Keratinocyte (primary cell): ENCODE results near the gene FGF21. TPM values are rescaled to one million over a fixed set of nuclear protein-coding genes. Genes with fewer than 3 reads are reported as not detected.
"Not testable (repeated sequence)": the region's sequence is repeated elsewhere in the genome, so short reads cannot be mapped to it uniquely, and the experiment has no call there.

Experiments used
- DNase-seq: peaks from one replicate; pipeline ENCODE4 v3.0.0-alpha.2; 2011; ENCODE audit warnings: low read depth, missing footprints, low spot score
- FAIRE-seq: peaks from 2 replicates; lab custom pipeline; 2011; peaks lifted over from hg19 to GRCh38; lab: Jason Lieb, UNC
- H2AFZ ChIP-seq: 2 replicates; pipeline ENCODE4 v1.6.0; 2012; ENCODE audit warnings: low read length, control low read depth, inconsistent platforms; ENCODE audit not compliant: control insufficient read depth
- H3K27ac ChIP-seq: 2 replicates; pipeline ENCODE4 v1.5.1; 2011; ENCODE audit warnings: low read length; ENCODE audit not compliant: control insufficient read depth, insufficient read depth
- H3K27me3 ChIP-seq: 3 replicates; pipeline ENCODE4 v1.6.0; 2011; ENCODE audit warnings: low read length; ENCODE audit not compliant: control insufficient read depth, insufficient read depth; ENCODE audit errors: extremely low read depth
- H3K36me3 ChIP-seq, 2 experiments: 2 replicates in 1 of 2; 3 replicates in 1 of 2; pipeline ENCODE4 v1.5.1; 2011; ENCODE audit warnings: low read length in 2 of 2, mild to moderate bottlenecking in 1 of 2; ENCODE audit not compliant: control insufficient read depth in 2 of 2, insufficient read depth in 2 of 2; ENCODE audit errors: extremely low read depth in 1 of 2
- H3K4me1 ChIP-seq: 3 replicates; pipeline ENCODE4 v1.5.1; 2011; ENCODE audit warnings: low read length; ENCODE audit not compliant: control insufficient read depth, insufficient read depth; ENCODE audit errors: extremely low read depth
- H3K4me2 ChIP-seq: 3 replicates; pipeline ENCODE4 v1.6.0; 2011; ENCODE audit warnings: low read depth, low read length; ENCODE audit not compliant: control insufficient read depth, insufficient read depth; ENCODE audit errors: extremely low read depth
- H3K4me3 ChIP-seq, 3 experiments: fragments of 200-600 bp in 1 of 3; sonication (generic) in 1 of 3; 2 replicates in 2 of 3; 3 replicates in 1 of 3; pipeline ENCODE4 v1.5.1; 2011 to 2016; ENCODE audit warnings: low read length in 3 of 3, mild to moderate bottlenecking in 3 of 3, control low read depth in 2 of 3, inconsistent platforms in 1 of 3, low read depth in 1 of 3, mixed read lengths in 1 of 3, mixed run types in 1 of 3, moderate library complexity in 1 of 3; ENCODE audit not compliant: control insufficient read depth in 2 of 3, insufficient read depth in 2 of 3; ENCODE audit errors: extremely low read depth in 1 of 3
- H3K79me2 ChIP-seq: 2 replicates; pipeline ENCODE4 v1.6.0; 2012; ENCODE audit warnings: low read length; ENCODE audit not compliant: control insufficient read depth, insufficient read depth
- H3K9ac ChIP-seq: 3 replicates; pipeline ENCODE4 v1.6.0; 2011; ENCODE audit warnings: low read length; ENCODE audit not compliant: control insufficient read depth, insufficient read depth; ENCODE audit errors: extremely low read depth
- H3K9me1 ChIP-seq: 3 replicates; pipeline ENCODE4 v1.6.0; 2011; ENCODE audit warnings: low read length; ENCODE audit not compliant: control insufficient read depth, insufficient read depth; ENCODE audit errors: extremely low read depth
- H3K9me3 ChIP-seq: 2 replicates; pipeline ENCODE4 v1.5.1; 2012; ENCODE audit warnings: low read depth, low read length; ENCODE audit not compliant: control insufficient read depth
- H4K20me1 ChIP-seq: 3 replicates; pipeline ENCODE4 v1.6.0; 2011; ENCODE audit warnings: low read length; ENCODE audit not compliant: control insufficient read depth, insufficient read depth; ENCODE audit errors: extremely low read depth
- EZH2 ChIP-seq: IDR thresholded peaks from one replicate; pipeline ENCODE4 v1.6.1; 2012; ENCODE audit warnings: inconsistent platforms, mild to moderate bottlenecking, low read length, moderate library complexity
- dilution Hi-C: fragments of 300-500 bp; cut with MboI; formaldehyde crosslinking; loops from one replicate; pipeline ENCODE4 v1.7.0; 2020; ENCODE audit warnings: low sequenced_read_pairs; ENCODE audit not compliant: extremely low pct_ligation_motif_present
- polyA plus RNA-seq, 5 experiments: library from polyadenylated mRNA; depleted of rRNA in 3 of 5; stranded (reverse) in 3 of 5; stranded (forward) in 1 of 5; unstranded in 1 of 5; fragments of >200 nt; gene quantifications; 1 replicate in 1 of 5; 2 replicates in 3 of 5; 3 replicates in 1 of 5; pipeline versions ENCODE4 v1.2.1 to v1.2.3, GENCODE V29; 2011 to 2012; ENCODE audit warnings: missing spikeins in 2 of 5, low read depth in 1 of 5, low replicate concordance in 1 of 5
- TF ChIP-seq, protein P1 (sequence below), 3 experiments: IDR thresholded peaks in 1 of 3; conservative IDR thresholded peaks in 1 of 3; optimal IDR thresholded peaks in 1 of 3; 2 replicates in 2 of 3; 3 replicates in 1 of 3; pipeline versions ENCODE3 to v1.5.1; 2011; ENCODE audit warnings: low read length in 3 of 3, mild to moderate bottlenecking in 3 of 3, moderate library complexity in 2 of 3, control low read depth in 1 of 3, inconsistent platforms in 1 of 3; ENCODE audit not compliant: insufficient read depth in 2 of 3; ENCODE audit errors: extremely low read depth in 1 of 3

Gene FGF21
- polyA plus RNA-seq, 1 donor (not counting 4 experiments of a cell fraction or from before 2014, with no cell fraction given), result not detected

DNA sequence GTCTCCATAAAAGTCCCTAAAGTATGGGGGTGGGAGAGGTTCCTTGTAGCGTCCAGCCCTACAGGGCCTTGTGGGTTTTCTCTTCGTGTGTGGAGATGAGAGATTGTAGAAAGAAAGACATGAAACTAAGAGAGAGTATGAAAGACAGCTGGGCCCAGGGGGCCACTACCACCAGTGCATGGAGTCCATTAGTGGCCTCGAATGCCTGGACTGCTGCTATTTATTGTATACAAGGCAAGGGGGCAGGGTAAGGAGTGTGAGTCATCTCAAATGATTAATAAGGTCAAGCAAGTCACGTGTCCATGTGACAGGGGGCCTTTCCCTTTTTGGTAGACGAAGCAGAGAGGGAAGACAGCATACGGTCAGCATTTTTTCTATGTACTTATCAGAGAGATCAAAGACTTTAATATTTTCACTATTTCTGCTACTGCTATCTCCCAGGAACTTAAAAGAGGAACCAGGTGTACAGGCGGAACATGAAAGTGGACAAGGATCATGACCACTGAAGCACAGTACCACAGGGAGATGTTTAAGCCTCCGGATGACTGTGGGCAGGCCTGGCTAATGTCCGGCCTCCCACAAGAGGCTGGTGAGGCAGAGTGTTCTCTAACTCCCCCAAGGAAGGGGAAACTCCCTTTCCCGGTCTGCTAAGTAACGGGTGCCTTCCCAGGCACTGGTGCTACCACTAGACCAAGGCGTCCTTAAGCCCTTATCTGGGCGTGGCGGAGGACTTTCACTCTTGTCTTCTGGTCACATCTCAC is 25.5 kb downstream of the FGF21 start:
- Histone ChIP-seq H3K79me2 (no peaks in the 10 kb centered on the region), H3K36me3 (no peaks in the 10 kb centered on the region), H3K9me1 (no peaks in the 10 kb centered on the region), H3K27ac (no peak overlapping the region), H3K4me2 (no peak overlapping the region), H3K4me1 (no peaks in the 10 kb centered on the region), H3K9me3 (no peaks in the 10 kb centered on the region), H3K9ac (no peak overlapping the region), H3K4me3 (no peak overlapping the region), H2AFZ (no peak overlapping the region), H4K20me1 (no peaks in the 10 kb centered on the region), H3K27me3 (no peaks in the 10 kb centered on the region)
- DNase-seq, result no peak
- dilution Hi-C loops, result no loop called here
- TF ChIP-seq, protein P1, sequence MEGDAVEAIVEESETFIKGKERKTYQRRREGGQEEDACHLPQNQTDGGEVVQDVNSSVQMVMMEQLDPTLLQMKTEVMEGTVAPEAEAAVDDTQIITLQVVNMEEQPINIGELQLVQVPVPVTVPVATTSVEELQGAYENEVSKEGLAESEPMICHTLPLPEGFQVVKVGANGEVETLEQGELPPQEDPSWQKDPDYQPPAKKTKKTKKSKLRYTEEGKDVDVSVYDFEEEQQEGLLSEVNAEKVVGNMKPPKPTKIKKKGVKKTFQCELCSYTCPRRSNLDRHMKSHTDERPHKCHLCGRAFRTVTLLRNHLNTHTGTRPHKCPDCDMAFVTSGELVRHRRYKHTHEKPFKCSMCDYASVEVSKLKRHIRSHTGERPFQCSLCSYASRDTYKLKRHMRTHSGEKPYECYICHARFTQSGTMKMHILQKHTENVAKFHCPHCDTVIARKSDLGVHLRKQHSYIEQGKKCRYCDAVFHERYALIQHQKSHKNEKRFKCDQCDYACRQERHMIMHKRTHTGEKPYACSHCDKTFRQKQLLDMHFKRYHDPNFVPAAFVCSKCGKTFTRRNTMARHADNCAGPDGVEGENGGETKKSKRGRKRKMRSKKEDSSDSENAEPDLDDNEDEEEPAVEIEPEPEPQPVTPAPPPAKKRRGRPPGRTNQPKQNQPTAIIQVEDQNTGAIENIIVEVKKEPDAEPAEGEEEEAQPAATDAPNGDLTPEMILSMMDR (optimal IDR thresholded peaks at IDR 0.05 in 1 of 3, IDR thresholded peaks at IDR 0.05 in 1 of 3, conservative IDR thresholded peaks at IDR 0.05 in 1 of 3; ENCODE audit: extremely low read depth in 1 of 3, insufficient read depth in 2 of 3, low read length in 3 of 3), result no peak
- TF ChIP-seq EZH2, result no peak
- no peak for FAIRE-seq

- H3K9ac ChIP-seq, result no peak overlapping the region
- DNase-seq, result no peak
These were observed 29.2 kb downstream of the FGF21 start for GRCh38 chr19:48784527-48784926.

GRCh38 chr19:48786422-48786821 is 31.1 kb downstream of the FGF21 start:
- H3K27me3 ChIP-seq, H3K4me3 ChIP-seq, H3K36me3 ChIP-seq, DNase-seq, H3K4me1 ChIP-seq, H4K20me1 ChIP-seq, H3K4me2 ChIP-seq, FAIRE-seq, H3K9me1 ChIP-seq, H3K79me2 ChIP-seq, H3K9me3 ChIP-seq, H2AFZ ChIP-seq, H3K9ac ChIP-seq, dilution Hi-C loops, H3K27ac ChIP-seq: not testable (repeated sequence)

More at GRCh38 chr19:48784527-48784926, 29.2 kb downstream of the FGF21 start:
- Histone ChIP-seq H3K4me1 (peaks cover 8% of the 10 kb centered on the region), H3K4me3 (no peak overlapping the region), H3K79me2 (no peaks in the 10 kb centered on the region), H3K4me2 (no peak overlapping the region), H3K27me3 (no peaks in the 10 kb centered on the region), H4K20me1 (no peaks in the 10 kb centered on the region), H3K9me1 (no peaks in the 10 kb centered on the region), H2AFZ (no peak overlapping the region), H3K36me3 (no peaks in the 10 kb centered on the region), H3K9me3 (no peaks in the 10 kb centered on the region), H3K27ac (no peak overlapping the region)
- TF ChIP-seq, protein P1 (optimal IDR thresholded peaks at IDR 0.05 in 1 of 3, IDR thresholded peaks at IDR 0.05 in 1 of 3, conservative IDR thresholded peaks at IDR 0.05 in 1 of 3; ENCODE audit: extremely low read depth in 1 of 3, insufficient read depth in 2 of 3, low read length in 3 of 3), result no peak
- no peak for TF ChIP-seq EZH2
- no peak for FAIRE-seq
- dilution Hi-C loops, result no loop called here

- Histone ChIP-seq H2AFZ (peak overlapping the region; percentile 56), H3K4me2 (peak overlapping the region; percentile 66)
- H3K9ac ChIP-seq, H4K20me1 ChIP-seq, H3K9me1 ChIP-seq, H3K4me1 ChIP-seq, DNase-seq, H3K27me3 ChIP-seq, H3K79me2 ChIP-seq, H3K4me3 ChIP-seq, H3K36me3 ChIP-seq, H3K27ac ChIP-seq, dilution Hi-C loops, FAIRE-seq, H3K9me3 ChIP-seq: not testable (repeated sequence)
These were observed 32.0 kb downstream of the FGF21 start for GRCh38 chr19:48787331-48787730.
